Effector memory CD4-positive, alpha-beta T cell (primary cell): Measurements from ENCODE around the gene THBS1.

Source experiments
- DNase-seq, 3 donors: peaks; one replicate each; pipeline ENCODE4 v3.0.0-alpha.2; 2020
- H3K27ac ChIP-seq: 2 replicates; pipeline ENCODE4 v1.7.0; 2013; ENCODE audit warnings: mild to moderate bottlenecking, low read length, moderate library complexity; ENCODE audit not compliant: insufficient read depth, poor library complexity, severe bottlenecking
- H3K27me3 ChIP-seq: replicated peaks from 2 replicates; pipeline ENCODE4 v1.7.0; 2013; ENCODE audit warnings: mild to moderate bottlenecking, low read length; ENCODE audit not compliant: insufficient read depth, control insufficient read depth, poor library complexity, severe bottlenecking
- H3K36me3 ChIP-seq: 2 replicates; pipeline ENCODE4 v1.7.0; 2013; ENCODE audit warnings: mild to moderate bottlenecking, low read length, moderate library complexity; ENCODE audit not compliant: control insufficient read depth, insufficient read depth
- H3K4me1 ChIP-seq: 2 replicates; pipeline ENCODE4 v1.7.0; 2013; ENCODE audit warnings: low read length, mild to moderate bottlenecking; ENCODE audit not compliant: control insufficient read depth, insufficient read depth, poor library complexity, severe bottlenecking
- H3K4me3 ChIP-seq: 2 replicates; pipeline ENCODE4 v1.7.0; 2013; ENCODE audit warnings: low read length, low read depth, mild to moderate bottlenecking; ENCODE audit not compliant: insufficient read depth, poor library complexity, severe bottlenecking
- H3K9me3 ChIP-seq: 2 replicates; pipeline ENCODE4 v1.7.0; 2013; ENCODE audit warnings: mild to moderate bottlenecking, low read length, moderate library complexity; ENCODE audit not compliant: control insufficient read depth

The THBS1 gene

DNA sequence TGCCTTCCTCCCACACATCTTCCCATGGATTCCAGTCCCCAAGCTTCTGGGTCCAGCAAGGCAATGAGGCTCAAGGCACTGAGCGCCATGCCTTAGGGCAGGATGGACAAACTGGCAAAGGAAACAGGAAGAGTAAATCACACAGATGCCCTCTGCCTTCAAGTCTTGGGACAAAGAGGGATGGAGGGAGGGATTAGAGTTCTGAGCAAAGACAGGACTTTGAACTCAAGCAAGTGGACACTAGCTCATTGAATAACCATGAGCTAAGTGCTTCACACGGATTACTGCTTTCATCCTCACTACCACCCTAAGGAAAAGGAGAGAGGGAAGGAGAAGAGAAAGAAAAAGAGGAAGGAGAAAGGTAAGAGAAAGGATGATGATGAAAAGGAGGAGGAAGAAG, 7.6 kb upstream of the THBS1 start:
- H3K27ac ChIP-seq = no peak overlapping the region
- H3K4me1 ChIP-seq = no peaks in the 10 kb centered on the region
- H3K9me3 ChIP-seq = no peaks in the 10 kb centered on the region
- no peaks in the 10 kb centered on the region for H3K36me3 ChIP-seq
- H3K27me3 ChIP-seq = no peaks in the 10 kb centered on the region
- no peak overlapping the region for H3K4me3 ChIP-seq
- DNase-seq = no peak

DNA sequence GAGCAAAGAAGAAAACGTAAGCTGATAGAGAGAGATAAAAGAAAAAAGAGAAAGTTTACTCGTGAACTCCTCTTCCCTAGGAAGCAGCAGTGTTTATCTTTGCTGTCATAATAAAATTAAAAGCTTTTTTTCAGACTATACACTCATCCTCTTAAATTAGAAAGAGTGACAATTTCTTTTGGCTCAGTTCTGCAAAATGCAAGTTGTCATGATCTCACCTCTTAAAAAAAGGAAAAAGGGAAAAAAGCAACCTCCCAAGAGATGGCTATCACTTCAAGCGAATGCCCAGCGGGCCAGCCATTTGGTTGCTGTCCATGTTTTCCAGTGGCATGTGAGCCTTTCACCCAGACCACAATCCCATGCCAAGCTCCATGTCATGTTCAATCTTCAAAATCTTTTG, 7.0 kb upstream of the THBS1 start:
- Histone ChIP-seq H3K4me1 (no peaks in the 10 kb centered on the region), H3K36me3 (no peaks in the 10 kb centered on the region), H3K9me3 (no peaks in the 10 kb centered on the region), H3K4me3 (no peak overlapping the region), H3K27me3 (no peaks in the 10 kb centered on the region), H3K27ac (no peak overlapping the region)
- no peak for DNase-seq

DNA sequence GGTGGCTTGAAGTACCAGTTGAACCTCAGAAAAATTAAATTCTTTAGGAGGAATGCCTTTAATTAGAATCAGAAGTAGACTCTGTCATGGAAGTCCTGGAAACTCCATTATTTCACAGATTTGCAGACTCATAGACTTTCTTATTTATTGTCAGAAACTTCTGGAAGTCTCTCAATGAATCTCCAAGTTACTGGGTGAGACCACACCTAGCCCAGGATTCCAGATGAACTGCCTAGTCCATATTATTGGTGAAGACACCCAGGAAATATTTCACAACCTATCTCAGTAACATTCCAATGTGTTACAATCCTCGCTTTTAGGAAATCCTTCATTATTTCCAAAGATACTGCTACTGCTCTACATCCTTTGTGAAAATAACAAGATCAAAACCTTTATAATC, 6.5 kb upstream of the THBS1 start:
- no peak for DNase-seq
- no peaks in the 10 kb centered on the region for H3K9me3 ChIP-seq
- no peak overlapping the region for H3K4me3 ChIP-seq
- no peaks in the 10 kb centered on the region for H3K36me3 ChIP-seq
- H3K27me3 ChIP-seq = no peaks in the 10 kb centered on the region
- H3K4me1 ChIP-seq = no peaks in the 10 kb centered on the region
- H3K27ac ChIP-seq = no peak overlapping the region

DNA sequence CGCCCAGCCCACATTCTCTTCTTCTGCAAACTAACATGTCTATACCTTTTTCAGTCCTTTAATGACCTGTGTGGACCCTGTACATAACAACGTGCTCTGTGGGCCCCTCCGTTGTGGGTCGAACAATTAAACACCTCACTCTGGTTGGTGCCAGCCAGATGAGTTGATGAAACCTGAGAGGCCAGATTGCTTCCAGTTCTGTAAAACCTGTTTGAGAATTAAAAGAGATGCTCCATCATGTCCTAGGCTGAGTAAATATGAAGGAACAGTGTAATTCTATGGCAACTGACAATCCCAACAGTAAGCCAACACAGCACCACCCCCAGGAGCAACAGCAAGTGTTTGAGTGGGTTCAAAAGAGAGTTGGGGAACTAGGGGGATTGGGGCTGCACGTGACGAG, 5.7 kb upstream of the THBS1 start:
- H3K27me3 ChIP-seq = no peaks in the 10 kb centered on the region
- no peak overlapping the region for H3K27ac ChIP-seq
- no peak overlapping the region for H3K4me3 ChIP-seq
- no peak for DNase-seq
- H3K36me3 ChIP-seq = no peaks in the 10 kb centered on the region
- no peaks in the 10 kb centered on the region for H3K4me1 ChIP-seq
- no peaks in the 10 kb centered on the region for H3K9me3 ChIP-seq

DNA sequence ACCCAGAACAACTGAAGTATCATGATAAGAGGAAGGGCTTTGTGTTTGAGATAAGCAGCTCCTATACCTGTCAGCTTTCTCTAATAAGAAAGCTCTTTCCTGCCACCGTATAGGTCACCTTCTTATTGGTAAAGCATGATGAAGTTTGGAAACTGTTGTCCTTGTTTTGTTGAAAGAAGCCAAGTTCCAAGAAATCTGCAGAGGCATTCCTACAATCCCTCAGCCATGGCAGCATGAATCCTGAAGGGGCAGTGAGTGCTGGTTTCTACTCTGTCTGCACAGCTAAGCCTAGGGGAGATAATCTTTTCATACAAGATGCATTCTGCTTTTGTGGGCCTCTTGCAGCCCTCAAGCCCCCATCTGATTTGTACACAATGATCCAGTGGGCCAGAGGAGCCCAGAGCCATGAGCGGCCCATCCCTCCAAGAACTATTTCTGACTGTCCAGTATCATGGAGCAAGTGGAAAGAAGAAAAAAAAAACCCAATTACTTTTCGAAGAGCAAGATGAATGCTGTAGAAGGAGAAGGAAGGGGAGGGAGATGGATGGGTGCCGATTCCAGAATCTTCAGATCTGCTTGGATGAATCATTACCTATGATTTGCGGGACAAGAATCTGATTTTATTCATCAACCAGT, 1.9 kb upstream of the THBS1 start:
- H3K27ac ChIP-seq = no peak overlapping the region
- no peaks in the 10 kb centered on the region for H3K36me3 ChIP-seq
- DNase-seq = no peak
- H3K9me3 ChIP-seq = no peaks in the 10 kb centered on the region
- no peak overlapping the region for H3K4me3 ChIP-seq
- peaks cover 6% of the 10 kb centered on the region for H3K27me3 ChIP-seq
- H3K4me1 ChIP-seq = peaks cover 11% of the 10 kb centered on the region

DNA sequence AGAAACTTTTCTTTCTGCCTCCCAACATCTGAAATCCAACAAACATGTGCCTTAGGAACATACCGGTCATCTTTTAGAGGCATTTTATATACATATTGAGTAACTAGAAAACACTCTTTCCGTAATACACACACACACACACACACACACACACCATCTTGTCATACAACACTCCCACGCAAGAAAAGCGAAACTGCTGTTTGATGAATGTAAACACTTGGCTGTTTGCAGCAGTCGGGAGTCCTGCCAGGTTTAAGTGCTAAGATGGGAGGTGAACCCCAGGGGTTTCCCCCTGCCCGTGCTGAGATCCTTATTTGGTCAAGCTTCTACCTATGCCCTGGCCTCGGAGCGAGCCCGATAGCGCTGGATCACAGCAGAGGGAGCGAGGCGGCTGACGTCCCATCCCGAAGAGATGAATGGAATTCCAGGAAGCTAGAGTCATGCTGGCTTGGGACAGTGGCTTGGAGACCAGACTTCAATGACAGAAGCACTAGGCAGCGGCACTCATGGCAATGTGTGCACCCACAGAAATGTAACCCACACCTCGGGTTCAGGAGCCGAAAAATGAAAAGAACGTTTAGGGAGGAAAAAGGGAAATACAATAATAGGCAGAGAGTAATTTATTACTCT, 1.3 kb upstream of the THBS1 start:
- Histone ChIP-seq H3K36me3 (no peaks in the 10 kb centered on the region), H3K9me3 (no peaks in the 10 kb centered on the region), H3K4me3 (peak overlapping the region; percentile 56), H3K4me1 (peaks cover 11% of the 10 kb centered on the region), H3K27me3 (peaks cover 6% of the 10 kb centered on the region), H3K27ac (no peak overlapping the region)
- no peak for DNase-seq

DNA sequence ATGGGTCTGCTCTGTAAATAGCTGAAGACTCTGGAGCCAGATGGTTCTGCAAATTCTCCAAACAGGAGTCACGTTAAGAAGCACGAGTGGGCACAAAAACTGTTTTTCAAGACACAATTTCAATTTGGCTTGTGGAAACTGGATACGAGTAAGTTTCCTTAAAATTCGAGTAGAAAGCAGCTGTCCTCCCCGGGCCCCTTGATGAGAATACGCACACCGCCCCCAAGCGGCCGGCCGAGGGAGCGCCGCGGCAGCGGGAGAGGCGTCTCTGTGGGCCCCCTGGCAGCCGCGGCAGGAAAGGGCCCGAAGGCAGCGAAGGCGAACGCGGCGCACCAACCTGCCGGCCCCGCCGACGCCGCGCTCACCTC, 778 bp upstream of the THBS1 start:
- Histone ChIP-seq H3K9me3 (no peaks in the 10 kb centered on the region), H3K36me3 (no peaks in the 10 kb centered on the region), H3K27me3 (peaks cover 6% of the 10 kb centered on the region), H3K4me3 (peak overlapping the region; percentile 56), H3K4me1 (peaks cover 11% of the 10 kb centered on the region), H3K27ac (no peak overlapping the region)
- DNase-seq = peak; percentile 72 to 79 (median 72)

DNA sequence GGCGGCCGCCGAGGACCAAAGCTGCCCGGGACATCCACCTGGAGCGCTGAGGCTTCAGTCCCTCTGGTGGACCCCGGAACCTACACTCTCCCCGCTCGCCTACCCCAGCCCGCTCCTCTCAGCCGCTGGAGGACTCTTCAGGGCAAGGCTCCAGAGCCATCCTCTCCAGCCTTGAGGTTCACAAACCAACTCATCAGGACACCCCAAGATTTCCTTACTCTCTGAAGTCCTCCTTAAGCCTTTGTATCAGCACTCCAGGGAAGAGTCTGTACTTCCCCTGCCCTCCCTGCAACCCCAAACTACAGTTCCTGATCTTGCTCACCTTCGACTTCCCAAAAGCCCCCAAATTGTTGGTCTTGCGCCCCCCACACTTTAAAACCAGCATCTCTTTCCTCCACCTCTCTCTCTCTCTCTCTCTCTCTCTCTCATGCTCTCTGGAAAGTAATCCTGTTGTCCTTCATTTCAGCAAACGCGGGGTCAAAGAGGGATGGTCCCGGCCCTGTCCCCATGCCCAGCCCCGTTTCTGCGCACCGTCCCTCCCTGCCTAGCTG, 438 bp downstream of the THBS1 start:
- Histone ChIP-seq H3K4me3 (peak overlapping the region; percentile 56), H3K4me1 (peaks cover 11% of the 10 kb centered on the region), H3K27ac (no peak overlapping the region), H3K27me3 (peaks cover 6% of the 10 kb centered on the region), H3K9me3 (no peaks in the 10 kb centered on the region), H3K36me3 (no peaks in the 10 kb centered on the region)
- DNase-seq = no peak

DNA sequence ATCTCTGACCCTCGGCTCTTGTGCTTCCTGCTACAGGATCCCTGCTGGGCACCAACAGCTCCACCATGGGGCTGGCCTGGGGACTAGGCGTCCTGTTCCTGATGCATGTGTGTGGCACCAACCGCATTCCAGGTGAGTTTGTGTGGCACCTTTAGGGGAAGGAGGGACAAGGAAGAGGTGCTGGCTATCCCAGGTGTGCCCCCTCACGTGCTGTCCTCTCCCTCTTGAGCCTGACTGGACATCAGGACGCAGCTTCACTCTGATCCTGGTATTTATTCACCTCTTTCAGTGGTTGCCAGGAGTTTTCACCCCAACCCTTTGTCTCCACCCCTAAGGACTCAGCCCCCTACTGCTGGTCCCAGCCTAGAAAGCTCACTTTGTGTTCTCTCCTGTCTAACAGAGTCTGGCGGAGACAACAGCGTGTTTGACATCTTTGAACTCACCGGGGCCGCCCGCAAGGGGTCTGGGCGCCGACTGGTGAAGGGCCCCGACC, 960 bp downstream of the THBS1 start:
- Histone ChIP-seq H3K27me3 (peaks cover 6% of the 10 kb centered on the region), H3K36me3 (no peaks in the 10 kb centered on the region), H3K4me3 (no peak overlapping the region), H3K27ac (no peak overlapping the region), H3K9me3 (no peaks in the 10 kb centered on the region), H3K4me1 (peaks cover 11% of the 10 kb centered on the region)
- no peak for DNase-seq

DNA sequence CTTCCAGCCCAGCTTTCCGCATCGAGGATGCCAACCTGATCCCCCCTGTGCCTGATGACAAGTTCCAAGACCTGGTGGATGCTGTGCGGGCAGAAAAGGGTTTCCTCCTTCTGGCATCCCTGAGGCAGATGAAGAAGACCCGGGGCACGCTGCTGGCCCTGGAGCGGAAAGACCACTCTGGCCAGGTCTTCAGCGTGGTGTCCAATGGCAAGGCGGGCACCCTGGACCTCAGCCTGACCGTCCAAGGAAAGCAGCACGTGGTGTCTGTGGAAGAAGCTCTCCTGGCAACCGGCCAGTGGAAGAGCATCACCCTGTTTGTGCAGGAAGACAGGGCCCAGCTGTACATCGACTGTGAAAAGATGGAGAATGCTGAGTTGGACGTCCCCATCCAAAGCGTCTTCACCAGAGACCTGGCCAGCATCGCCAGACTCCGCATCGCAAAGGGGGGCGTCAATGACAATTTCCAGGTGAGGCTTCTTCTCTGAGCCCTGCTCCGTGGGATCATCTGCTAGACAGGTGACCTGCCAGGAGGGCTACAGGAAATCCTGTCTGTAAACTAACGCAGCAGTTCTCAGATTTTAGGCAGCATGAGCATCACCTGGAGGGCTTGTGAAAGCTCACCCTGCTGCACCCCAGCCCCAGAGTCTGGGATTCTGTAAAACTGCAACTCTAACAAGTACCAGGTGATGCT, 1.6 kb downstream of the THBS1 start:
- H3K4me1 ChIP-seq = peaks cover 11% of the 10 kb centered on the region
- no peak overlapping the region for H3K27ac ChIP-seq
- no peaks in the 10 kb centered on the region for H3K36me3 ChIP-seq
- H3K4me3 ChIP-seq = no peak overlapping the region
- DNase-seq = no peak
- H3K9me3 ChIP-seq = no peaks in the 10 kb centered on the region
- peaks cover 6% of the 10 kb centered on the region for H3K27me3 ChIP-seq
